Endothelial cell of umbilical vein (primary cell): Measurements from ENCODE around the gene CTNNA2. TPM values are rescaled to one million over a fixed set of nuclear protein-coding genes. Genes with fewer than 3 reads are reported as not detected.

ENCODE experiments used
- BruUV-seq: library from RNA; stranded (reverse); fragments of 400-500 nt; replicated peaks from 2 replicates; lab custom pipeline; 2021; lab: Mats Ljungman, UMichigan
- CTCF ChIA-PET: fragments of 300-600, 350-600 bp; sonication (Branson Sonifier 250); formaldehyde crosslinking; loops from one replicate; lab custom pipeline; 2021; ENCODE audit warnings: antibody characterized with exemption, inconsistent platforms; lab: Charles Lee
- POLR2A ChIA-PET: fragments of 300-600, 350-600 bp; sonication (Branson Sonifier 250); formaldehyde crosslinking; loops from one replicate; lab custom pipeline; 2021; ENCODE audit warnings: antibody characterized with exemption, inconsistent platforms; lab: Charles Lee
- DNase-seq: peaks from one replicate; pipeline ENCODE4 v3.0.0-alpha.2; 2011; ENCODE audit warnings: low read depth, low spot score
- FAIRE-seq: peaks from 2 replicates; lab custom pipeline; 2011; peaks lifted over from hg19 to GRCh38; lab: Jason Lieb, UNC
- H2AFZ ChIP-seq: 2 replicates; pipeline ENCODE4 v1.6.0; 2012; ENCODE audit warnings: low read depth, low read length, control low read depth, inconsistent platforms
- H3K27ac ChIP-seq: 2 replicates; pipeline ENCODE4 v1.5.1; 2011; ENCODE audit warnings: low read depth, mild to moderate bottlenecking, control low read depth, low read length, moderate library complexity; ENCODE audit not compliant: insufficient read depth
- H3K27me3 ChIP-seq, 2 experiments: 2 replicates each; pipeline versions ENCODE4 v1.6.0 to v1.6.1; 2011; ENCODE audit warnings: low read length in 2 of 2, mixed read lengths in 1 of 2; ENCODE audit not compliant: control insufficient read depth in 2 of 2, insufficient read depth in 2 of 2
- H3K36me3 ChIP-seq, 2 experiments: 2 replicates in 1 of 2; 3 replicates in 1 of 2; pipeline ENCODE4 v1.5.1; 2011; ENCODE audit warnings: low read length in 2 of 2, mild to moderate bottlenecking in 1 of 2, moderate library complexity in 1 of 2; ENCODE audit not compliant: control insufficient read depth in 2 of 2, insufficient read depth in 2 of 2; ENCODE audit errors: extremely low read depth in 1 of 2
- H3K4me1 ChIP-seq: 3 replicates; pipeline ENCODE4 v1.5.1; 2011; ENCODE audit warnings: mild to moderate bottlenecking, low read length; ENCODE audit not compliant: control insufficient read depth, insufficient read depth; ENCODE audit errors: extremely low read depth
- H3K4me2 ChIP-seq: 2 replicates; pipeline ENCODE4 v1.6.1; 2011; ENCODE audit warnings: low read length, control low read depth, mixed read lengths; ENCODE audit not compliant: insufficient read depth
- H3K4me3 ChIP-seq, 3 experiments: fragments of 200-600 bp in 1 of 3; sonication (generic), shearing (Covaris generic) in 1 of 3; replicated peaks in 1 of 3; 2 replicates each; pipeline ENCODE4 v1.5.1; 2011 to 2016; ENCODE audit warnings: control low read depth in 3 of 3, low read length in 3 of 3, mild to moderate bottlenecking in 2 of 3, inconsistent platforms in 1 of 3, low read depth in 1 of 3, moderate library complexity in 1 of 3; ENCODE audit not compliant: insufficient read depth in 1 of 3
- H3K79me2 ChIP-seq: 2 replicates; pipeline ENCODE4 v1.6.0; 2012; ENCODE audit warnings: low read length, inconsistent platforms; ENCODE audit not compliant: control insufficient read depth, insufficient read depth
- H3K9ac ChIP-seq: replicated peaks from 2 replicates; pipeline ENCODE3; 2011; ENCODE audit warnings: low read length, control low read depth; ENCODE audit not compliant: insufficient read depth; ENCODE audit errors: extremely low read depth
- H3K9me1 ChIP-seq: replicated peaks from 3 replicates; pipeline ENCODE4 v1.6.0; 2011; ENCODE audit warnings: mild to moderate bottlenecking, low read length; ENCODE audit not compliant: control insufficient read depth, insufficient read depth; ENCODE audit errors: extremely low read depth
- H3K9me3 ChIP-seq: replicated peaks from 2 replicates; pipeline ENCODE4 v1.5.1; 2012; ENCODE audit warnings: low read length, inconsistent platforms; ENCODE audit not compliant: control insufficient read depth, insufficient read depth
- H4K20me1 ChIP-seq: replicated peaks from 2 replicates; pipeline ENCODE3; 2011; ENCODE audit warnings: mild to moderate bottlenecking, low read length; ENCODE audit not compliant: control insufficient read depth, insufficient read depth; ENCODE audit errors: extremely low read depth
- EZH2 ChIP-seq: IDR thresholded peaks from 2 replicates; pipeline ENCODE4 v1.6.1; 2012; ENCODE audit warnings: borderline replicate concordance, low read depth, mild to moderate bottlenecking, moderate library complexity, low read length, inconsistent platforms; ENCODE audit not compliant: severe bottlenecking
- FOS ChIP-seq: IDR thresholded peaks from 2 replicates; pipeline ENCODE4 v1.6.1; 2011; ENCODE audit warnings: mild to moderate bottlenecking, low read length, moderate library complexity, borderline replicate concordance; ENCODE audit not compliant: insufficient read depth
- GATA2 ChIP-seq: IDR thresholded peaks from 2 replicates; pipeline ENCODE4 v1.7.0; 2011; ENCODE audit warnings: low read depth, mild to moderate bottlenecking, moderate library complexity, mixed read lengths, low read length; ENCODE audit not compliant: insufficient read length, insufficient read depth
- JUN ChIP-seq: IDR thresholded peaks from 2 replicates; pipeline ENCODE4 v1.6.1; 2011; ENCODE audit warnings: borderline replicate concordance, low read depth; ENCODE audit not compliant: insufficient read length, insufficient read depth
- MAX ChIP-seq: IDR thresholded peaks from 2 replicates; pipeline ENCODE4 v1.6.1; 2011; ENCODE audit not compliant: insufficient read depth, insufficient read length
- MYC ChIP-seq: IDR thresholded peaks from one replicate; pipeline ENCODE4 v1.6.1; 2011; ENCODE audit warnings: mild to moderate bottlenecking, low read depth, low read length
- POLR2A ChIP-seq: IDR thresholded peaks from 2 replicates; pipeline ENCODE4 v1.6.1; 2012; ENCODE audit warnings: low read depth, mild to moderate bottlenecking, control low read depth, low read length
- POLR2AphosphoS5 ChIP-seq: IDR thresholded peaks from 2 replicates; pipeline ENCODE4 v1.6.1; 2012; ENCODE audit warnings: low read depth, mild to moderate bottlenecking, control low read depth, low read length, moderate library complexity; ENCODE audit not compliant: insufficient read depth
- dilution Hi-C: fragments of 300-500 bp; cut with MboI; formaldehyde crosslinking; loops from one replicate; pipeline ENCODE4 v1.15.0; 2019; ENCODE audit warnings: low sequenced_read_pairs; ENCODE audit not compliant: extremely low pct_ligation_motif_present
- intact Hi-C: fragments of 100-400 bp; cut with micrococcal nuclease; formaldehyde crosslinking; loops from one replicate; pipeline ENCODE4 v1.10.0; 2022
- polyA plus RNA-seq, 4 experiments: library from polyadenylated mRNA; depleted of rRNA in 3 of 4; stranded (reverse) in 3 of 4; unstranded in 1 of 4; fragments of >200 nt; gene quantifications; 2 replicates each; pipeline versions ENCODE4 v1.2.1 to v1.2.3, GENCODE V29; 2011 to 2012; ENCODE audit warnings: missing spikeins in 1 of 4
- total RNA-seq: library from RNA; stranded (reverse); gene quantifications from 2 replicates; pipeline ENCODE4 v1.2.3, GENCODE V29; 2021
- TF ChIP-seq, protein P1 (sequence below), 2 donors: IDR thresholded peaks; 1 replicate in 1 of 2; 2 replicates in 1 of 2; pipeline ENCODE4 v1.5.1; 2011; ENCODE audit warnings: low read length in 2 of 2, mild to moderate bottlenecking in 2 of 2, moderate library complexity in 2 of 2, control low read depth in 1 of 2, inconsistent platforms in 1 of 2, low read depth in 1 of 2; ENCODE audit not compliant: insufficient read depth in 1 of 2; ENCODE audit errors: extremely low read depth in 1 of 2

CTNNA2 gene
- total and polyA plus RNA-seq, 2 donors (not counting 3 experiments of a cell fraction or from before 2014, with no cell fraction given), result not detected

DNA sequence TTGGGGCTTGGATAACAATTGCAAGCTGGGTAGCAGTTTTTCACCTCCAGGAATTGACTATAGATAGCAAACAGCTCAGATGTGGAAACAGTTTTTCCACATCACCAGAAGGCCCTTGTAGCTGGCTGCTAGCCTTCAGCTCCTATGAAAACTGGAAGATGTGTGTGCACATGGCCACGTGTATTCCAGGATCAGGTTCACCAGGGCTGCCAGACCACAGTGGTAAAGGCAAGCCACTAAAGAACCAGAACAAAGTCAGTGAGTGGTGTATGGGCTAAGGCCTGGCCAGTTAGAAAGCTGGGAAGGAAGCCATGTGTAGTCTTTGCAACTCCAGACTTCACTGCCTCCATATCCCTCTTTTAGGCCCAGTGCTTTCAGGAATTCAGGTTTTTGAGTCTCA lies 778.8 kb downstream of the CTNNA2 start:
- no peaks in the 10 kb centered on the region for H3K27me3 ChIP-seq
- no peak for TF ChIP-seq FOS
- TF ChIP-seq GATA2, result no peak
- no peak for TF ChIP-seq EZH2
- TF ChIP-seq POLR2A, result no peak
- no peak for TF ChIP-seq POLR2AphosphoS5
- no peak for TF ChIP-seq MYC
- no peak for TF ChIP-seq MAX
- TF ChIP-seq JUN, result no peak
- TF ChIP-seq, protein P1, sequence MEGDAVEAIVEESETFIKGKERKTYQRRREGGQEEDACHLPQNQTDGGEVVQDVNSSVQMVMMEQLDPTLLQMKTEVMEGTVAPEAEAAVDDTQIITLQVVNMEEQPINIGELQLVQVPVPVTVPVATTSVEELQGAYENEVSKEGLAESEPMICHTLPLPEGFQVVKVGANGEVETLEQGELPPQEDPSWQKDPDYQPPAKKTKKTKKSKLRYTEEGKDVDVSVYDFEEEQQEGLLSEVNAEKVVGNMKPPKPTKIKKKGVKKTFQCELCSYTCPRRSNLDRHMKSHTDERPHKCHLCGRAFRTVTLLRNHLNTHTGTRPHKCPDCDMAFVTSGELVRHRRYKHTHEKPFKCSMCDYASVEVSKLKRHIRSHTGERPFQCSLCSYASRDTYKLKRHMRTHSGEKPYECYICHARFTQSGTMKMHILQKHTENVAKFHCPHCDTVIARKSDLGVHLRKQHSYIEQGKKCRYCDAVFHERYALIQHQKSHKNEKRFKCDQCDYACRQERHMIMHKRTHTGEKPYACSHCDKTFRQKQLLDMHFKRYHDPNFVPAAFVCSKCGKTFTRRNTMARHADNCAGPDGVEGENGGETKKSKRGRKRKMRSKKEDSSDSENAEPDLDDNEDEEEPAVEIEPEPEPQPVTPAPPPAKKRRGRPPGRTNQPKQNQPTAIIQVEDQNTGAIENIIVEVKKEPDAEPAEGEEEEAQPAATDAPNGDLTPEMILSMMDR (IDR thresholded peaks at IDR 0.05; ENCODE audit: extremely low read depth in 1 of 2, insufficient read depth in 1 of 2, low read depth in 1 of 2, low read length in 2 of 2), result no peak
- DNase-seq (no peak), FAIRE-seq (no peak)
- no peak overlapping the region for H3K4me2 ChIP-seq
- H3K36me3 ChIP-seq, result no peaks in the 10 kb centered on the region
- H3K9me3 ChIP-seq, result peaks cover 2% of the 10 kb centered on the region
- no TSS peak for BruUV-seq
- H3K27ac ChIP-seq, result no peak overlapping the region
- no peaks in the 10 kb centered on the region for H3K9me1 ChIP-seq
- no peaks in the 10 kb centered on the region for H3K4me1 ChIP-seq
- H2AFZ ChIP-seq, result no peak overlapping the region
- no peaks in the 10 kb centered on the region for H3K79me2 ChIP-seq
- H3K4me3 ChIP-seq, result no peak overlapping the region
- ChIA-PET POLR2A (no interaction called here), CTCF (no interaction called here)
- no peak overlapping the region for H3K9ac ChIP-seq
- intact Hi-C loops, result no loop called here
- H4K20me1 ChIP-seq, result no peaks in the 10 kb centered on the region
- dilution Hi-C loops, result no loop called here
